Mucosa of descending colon (tissue), 3 donors: Measurements from ENCODE around the gene SCAMP3. TPM values are rescaled to one million over a fixed set of nuclear protein-coding genes. Genes with fewer than 3 reads are reported as not detected.
A peak's percentile ranks its signal among the peaks of the same experiment; 100 is the strongest.
"Not testable (repeated sequence)": the region's sequence is repeated elsewhere in the genome, so short reads cannot be mapped to it uniquely, and the experiment has no call there.

Experiments
- ATAC-seq: fragments of 200-7000 bp; cut with Tn5 transposase; one replicate; pipeline ENCODE4 v1.9.1; 2020; ENCODE audit warnings: mild to moderate bottlenecking, moderate library complexity
- DNase-seq, 3 donors: peaks; one replicate each; pipeline ENCODE4 v3.0.0-alpha.2; 2020
- H3K36me3 ChIP-seq: fragments of 200-600 bp; one replicate; pipeline ENCODE4 v1.8.0; 2021; ENCODE audit warnings: low read depth, mild to moderate bottlenecking
- H3K4me1 ChIP-seq: fragments of 200-600 bp; one replicate; pipeline ENCODE4 v1.8.0; 2021; ENCODE audit warnings: low read depth, mild to moderate bottlenecking
- H3K4me3 ChIP-seq: fragments of 200-600 bp; one replicate; pipeline ENCODE4 v1.8.0; 2021; ENCODE audit warnings: mild to moderate bottlenecking
- H3K9me3 ChIP-seq: fragments of 200-600 bp; one replicate; pipeline ENCODE4 v1.8.0; 2021; ENCODE audit warnings: mild to moderate bottlenecking
- CTCF ChIP-seq: fragments of 200-600 bp; IDR thresholded peaks from one replicate; pipeline ENCODE4 v1.8.0; 2022; ENCODE audit warnings: antibody characterized with exemption, mild to moderate bottlenecking
- intact Hi-C, 2 donors: fragments of 100-400 bp; cut with DNase I in 1 of 2; cut with micrococcal nuclease in 1 of 2; formaldehyde crosslinking; loops; one replicate each; pipeline versions ENCODE4 v1.11.0 to v1.11.1; 2022; cut with DNase I, micrococcal nuclease
- total RNA-seq, 3 donors: library from RNA; stranded (reverse); fragmentation: NEBNext Ultra II Directional in 2 of 3; extraction: Animal tissue kit (Norgen Biotek cat#: 25700) in 2 of 3; gene quantifications; one replicate each; pipeline versions ENCODE4 v1.2.1 to v1.2.4, GENCODE V29; 2021 to 2023
- donor health status: DM: no; HTN: no; CAD: no; lungs with moderate emphysema.
- donor health status: DM: no; HTN: no; CAD: no.
- donor health status: DM: no; HTN: yes; CAD: no.

The SCAMP3 gene
- total RNA-seq, 3 donors from 2014 or later = 43.6 to 53.4 (median 46.8) TPM

GRCh38 chr1:155236451-155236850, 25.7 kb downstream of the SCAMP3 start:
- peaks cover 8% of the 10 kb centered on the region for H3K4me1 ChIP-seq
- DNase-seq = no peak
- intact Hi-C loops = no loop called here

GRCh38 chr1:155235375-155235774, 26.8 kb downstream of the SCAMP3 start:
- H3K9me3 ChIP-seq, DNase-seq, intact Hi-C loops, ATAC-seq, H3K4me1 ChIP-seq, H3K4me3 ChIP-seq, H3K36me3 ChIP-seq: not testable (repeated sequence)

More at GRCh38 chr1:155236451-155236850, 25.7 kb downstream of the SCAMP3 start:
- Histone ChIP-seq H3K4me3 (no peak overlapping the region), H3K9me3 (no peaks in the 10 kb centered on the region), H3K36me3 (no peaks in the 10 kb centered on the region)
- TF ChIP-seq CTCF = no peak
- ATAC-seq = no peak

GRCh38 chr1:155233502-155233901, 28.7 kb downstream of the SCAMP3 start:
- H3K4me1 ChIP-seq, DNase-seq, H3K36me3 ChIP-seq, H3K4me3 ChIP-seq, H3K9me3 ChIP-seq, intact Hi-C loops: not testable (repeated sequence)
- peak; percentile 12 for ATAC-seq

- ATAC-seq, intact Hi-C loops, H3K9me3 ChIP-seq, H3K36me3 ChIP-seq, DNase-seq, H3K4me1 ChIP-seq, H3K4me3 ChIP-seq: not testable (repeated sequence)
Observed at GRCh38 chr1:155232001-155232978, 29.9 kb downstream of the SCAMP3 start.

GRCh38 chr1:155231302-155231701, 30.9 kb downstream of the SCAMP3 start:
- ATAC-seq, H3K36me3 ChIP-seq, H3K4me3 ChIP-seq, DNase-seq, H3K9me3 ChIP-seq, intact Hi-C loops: not testable (repeated sequence)
- H3K4me1 ChIP-seq = peaks cover 10% of the 10 kb centered on the region

GRCh38 chr1:155228096-155228427, 34.1 kb downstream of the SCAMP3 start:
- DNase-seq (no peak), ATAC-seq (no peak)
- no peaks in the 10 kb centered on the region for H3K9me3 ChIP-seq
- peaks cover 16% of the 10 kb centered on the region for H3K4me1 ChIP-seq
- no peak for TF ChIP-seq CTCF
- no peak overlapping the region for H3K4me3 ChIP-seq
- H3K36me3 ChIP-seq = peaks cover 6% of the 10 kb centered on the region
- intact Hi-C loops = loop anchor here in 1 of 2 donors (10.0 kb wide), 1 partner anchor 53 kb away; the partner anchor contains the start of genes KRTCAP2 and TRIM46

- peak; percentile 97 to 99 (median 99) for DNase-seq
- Histone ChIP-seq H3K9me3 (no peaks in the 10 kb centered on the region), H3K4me3 (peak overlapping the region; percentile 42), H3K36me3 (peaks cover 6% of the 10 kb centered on the region), H3K4me1 (peaks cover 16% of the 10 kb centered on the region)
- ATAC-seq = peak; percentile 98
- no peak for TF ChIP-seq CTCF
- intact Hi-C loops = loop anchor here in 1 of 2 donors (10.0 kb wide), 1 partner anchor 53 kb away; the partner anchor contains the start of genes KRTCAP2 and TRIM46
Observed at GRCh38 chr1:155227261-155228095, 34.7 kb downstream of the SCAMP3 start.
